Activated CD8-positive, alpha-beta T cell treated with anti-CD3 and anti-CD28 coated beads for 36 hours (primary cell): ENCODE measurements around the gene TLE1. TPM values are rescaled to one million over a fixed set of nuclear protein-coding genes. Genes with fewer than 3 reads are reported as not detected.
A peak's percentile ranks its signal among the peaks of the same experiment; 100 is the strongest.

Experiments
- ATAC-seq: fragments of 200-7000 bp; cut with Tn5 transposase; one replicate; pipeline ENCODE4 v1.10.0; 2021; ENCODE audit warnings: mild to moderate bottlenecking, moderate library complexity
- CTCF ChIA-PET: fragments of 350-600 bp; sonication (Branson Sonifier 250); formaldehyde crosslinking; loops from one replicate; lab custom pipeline; 2021; ENCODE audit warnings: antibody characterized with exemption; lab: Charles Lee
- POLR2A ChIA-PET: fragments of 350-600 bp; sonication (Branson Sonifier 250); formaldehyde crosslinking; loops from one replicate; lab custom pipeline; 2021; ENCODE audit warnings: antibody characterized with exemption; lab: Charles Lee
- DNase-seq: peaks from one replicate; pipeline ENCODE4 v3.0.0-alpha.2; 2020
- H3K27ac Mint-ChIP-seq: one replicate; pipeline ENCODE4 v1.8.0; 2021; ENCODE audit warnings: mild to moderate bottlenecking, mixed read lengths
- H3K27me3 Mint-ChIP-seq: one replicate; pipeline ENCODE4 v1.8.0; 2021; ENCODE audit warnings: mixed read lengths
- H3K36me3 Mint-ChIP-seq: one replicate; pipeline ENCODE4 v1.8.0; 2021; ENCODE audit warnings: low read depth, mixed read lengths
- H3K4me1 Mint-ChIP-seq: one replicate; pipeline ENCODE4 v1.8.0; 2021; ENCODE audit warnings: low read depth, mixed read lengths
- H3K4me3 Mint-ChIP-seq: one replicate; pipeline ENCODE4 v1.8.0; 2021; ENCODE audit warnings: mild to moderate bottlenecking, moderate library complexity, mixed read lengths
- H3K9me3 Mint-ChIP-seq: one replicate; pipeline ENCODE4 v1.8.0; 2021; ENCODE audit warnings: mixed read lengths
- intact Hi-C: fragments of 100-400 bp; cut with micrococcal nuclease; formaldehyde crosslinking; loops from one replicate; pipeline ENCODE4 v1.10.0; 2022
- total RNA-seq, 2 experiments: library from RNA; stranded (reverse); gene quantifications; one replicate each; pipeline ENCODE4 v1.2.3, GENCODE V29; 2021
- TF ChIP-seq, protein P1 (sequence below): fragments of 200-600 bp; IDR thresholded peaks from one replicate; pipeline ENCODE4 v1.8.0; 2022; ENCODE audit warnings: antibody characterized with exemption, mild to moderate bottlenecking

TLE1 gene
- total RNA-seq, 2 experiments from 2014 or later, result 0.20 to 0.29 TPM

DNA sequence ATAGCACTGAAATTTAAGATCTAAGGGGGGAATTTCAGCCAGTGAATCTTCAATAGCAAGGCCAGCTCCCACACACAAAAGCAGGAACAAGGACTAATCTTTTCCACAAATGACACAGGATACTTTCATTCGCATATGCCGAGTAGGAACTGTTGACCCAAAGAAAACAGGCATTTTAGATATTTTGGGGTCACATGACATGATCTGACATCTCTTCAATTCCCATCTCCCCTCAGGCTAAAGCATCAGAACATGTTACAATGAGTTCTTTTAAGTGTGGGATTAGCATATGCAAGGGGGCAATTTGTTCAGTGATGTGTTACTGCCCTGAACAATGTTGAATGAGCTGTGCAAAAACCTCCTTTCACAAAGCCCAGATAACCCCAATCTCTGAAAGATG, 68.2 kb downstream of the TLE1 start:
- no peak overlapping the region for H3K4me3 Mint-ChIP-seq
- peaks cover 1% of the 10 kb centered on the region for H3K27me3 Mint-ChIP-seq
- ATAC-seq, result no peak
- intact Hi-C loops, result no loop called here
- ChIA-PET CTCF (no interaction called here), POLR2A (no interaction called here)
- no peak overlapping the region for H3K27ac Mint-ChIP-seq
- TF ChIP-seq, protein P1, sequence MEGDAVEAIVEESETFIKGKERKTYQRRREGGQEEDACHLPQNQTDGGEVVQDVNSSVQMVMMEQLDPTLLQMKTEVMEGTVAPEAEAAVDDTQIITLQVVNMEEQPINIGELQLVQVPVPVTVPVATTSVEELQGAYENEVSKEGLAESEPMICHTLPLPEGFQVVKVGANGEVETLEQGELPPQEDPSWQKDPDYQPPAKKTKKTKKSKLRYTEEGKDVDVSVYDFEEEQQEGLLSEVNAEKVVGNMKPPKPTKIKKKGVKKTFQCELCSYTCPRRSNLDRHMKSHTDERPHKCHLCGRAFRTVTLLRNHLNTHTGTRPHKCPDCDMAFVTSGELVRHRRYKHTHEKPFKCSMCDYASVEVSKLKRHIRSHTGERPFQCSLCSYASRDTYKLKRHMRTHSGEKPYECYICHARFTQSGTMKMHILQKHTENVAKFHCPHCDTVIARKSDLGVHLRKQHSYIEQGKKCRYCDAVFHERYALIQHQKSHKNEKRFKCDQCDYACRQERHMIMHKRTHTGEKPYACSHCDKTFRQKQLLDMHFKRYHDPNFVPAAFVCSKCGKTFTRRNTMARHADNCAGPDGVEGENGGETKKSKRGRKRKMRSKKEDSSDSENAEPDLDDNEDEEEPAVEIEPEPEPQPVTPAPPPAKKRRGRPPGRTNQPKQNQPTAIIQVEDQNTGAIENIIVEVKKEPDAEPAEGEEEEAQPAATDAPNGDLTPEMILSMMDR, result no peak
- H3K36me3 Mint-ChIP-seq, result no peaks in the 10 kb centered on the region
- peaks cover 14% of the 10 kb centered on the region for H3K4me1 Mint-ChIP-seq
- no peaks in the 10 kb centered on the region for H3K9me3 Mint-ChIP-seq
- no peak for DNase-seq

DNA sequence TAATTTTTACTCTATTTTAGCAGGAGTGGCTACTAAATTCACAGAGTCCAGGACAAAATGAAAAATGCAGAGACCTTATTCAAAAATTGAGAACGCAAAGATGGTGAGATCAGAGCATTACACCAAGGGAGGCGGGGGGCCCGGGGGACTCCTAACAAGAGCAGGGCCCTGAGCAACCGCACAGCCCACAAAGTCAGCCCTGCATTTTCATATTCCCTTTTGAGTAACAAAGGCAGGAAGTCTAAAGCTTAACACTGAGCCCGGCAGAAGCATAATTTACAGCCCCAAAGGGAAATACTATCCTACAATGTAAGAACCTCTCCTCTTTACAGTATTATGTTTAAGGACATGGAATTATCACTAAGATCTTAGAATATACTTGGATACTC, 69.4 kb downstream of the TLE1 start:
- ATAC-seq (peak; percentile 72), DNase-seq (peak; percentile 62)
- POLR2A ChIA-PET, result no interaction called here
- Mint-ChIP-seq H3K27me3 (peaks cover 1% of the 10 kb centered on the region), H3K4me1 (peaks cover 14% of the 10 kb centered on the region), H3K4me3 (no peak overlapping the region), H3K9me3 (no peaks in the 10 kb centered on the region), H3K36me3 (no peaks in the 10 kb centered on the region), H3K27ac (no peak overlapping the region)
- intact Hi-C loops, result no loop called here
- CTCF ChIA-PET, result no interaction called here
- TF ChIP-seq, protein P1, result no peak

DNA sequence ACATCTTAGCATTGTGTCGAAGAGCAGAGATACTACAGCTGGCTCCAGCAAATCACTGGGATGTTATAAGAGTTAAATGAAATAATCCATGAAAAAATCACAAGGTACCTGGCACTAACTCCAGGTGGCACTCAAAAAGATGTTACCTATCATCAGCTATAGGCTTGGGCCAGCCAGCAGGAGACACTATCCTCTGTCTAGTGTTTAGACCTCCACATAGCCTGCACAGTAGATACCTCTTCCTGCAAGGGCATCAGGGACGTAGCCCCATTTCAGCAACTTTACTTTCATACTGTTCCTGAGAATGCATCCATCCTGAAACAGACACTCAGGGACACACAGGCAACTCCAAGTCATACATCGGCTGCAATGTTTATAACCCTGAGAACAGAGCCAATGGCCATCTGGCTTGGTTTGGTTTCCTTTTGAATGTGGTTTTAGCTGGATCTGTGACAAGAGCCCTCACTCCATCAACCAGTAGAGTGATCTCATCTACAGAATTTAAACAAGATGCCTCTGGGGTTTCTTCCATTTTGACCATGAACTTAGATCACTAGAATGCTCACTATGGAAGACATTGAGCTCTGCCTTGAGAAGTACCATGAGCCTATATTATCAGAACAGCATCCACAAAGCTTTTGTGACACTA, 69.9 kb downstream of the TLE1 start:
- Mint-ChIP-seq H3K27me3 (peaks cover 1% of the 10 kb centered on the region), H3K4me3 (no peak overlapping the region), H3K36me3 (no peaks in the 10 kb centered on the region), H3K9me3 (no peaks in the 10 kb centered on the region), H3K4me1 (peaks cover 14% of the 10 kb centered on the region), H3K27ac (no peak overlapping the region)
- POLR2A ChIA-PET, result no interaction called here
- CTCF ChIA-PET, result no interaction called here
- ATAC-seq (peak; percentile 45), DNase-seq (no peak)
- intact Hi-C loops, result loop anchor here (10.0 kb wide), 1 partner anchor 55 kb away; no protein-coding TSS in a partner anchor
- TF ChIP-seq, protein P1, result no peak

DNA sequence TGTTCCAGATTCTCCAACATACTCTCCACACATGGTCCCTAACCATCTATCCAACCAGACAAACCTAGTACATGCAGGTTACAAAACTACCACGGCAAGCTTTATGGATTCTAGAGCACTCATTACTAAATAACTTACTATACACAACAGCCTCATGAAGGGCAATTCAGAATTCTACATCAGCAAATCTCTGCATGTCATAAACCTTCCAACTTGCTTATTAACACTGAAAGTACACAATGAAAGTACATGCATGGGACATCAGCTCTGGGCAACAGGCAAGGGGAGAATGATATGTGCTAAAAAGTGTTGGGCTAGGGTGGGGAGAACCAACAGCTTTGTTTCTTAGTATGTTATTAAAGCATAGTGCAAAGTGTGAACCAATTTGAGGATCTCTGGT, 70.4 kb downstream of the TLE1 start:
- ATAC-seq (no peak), DNase-seq (no peak)
- no peaks in the 10 kb centered on the region for H3K36me3 Mint-ChIP-seq
- H3K4me3 Mint-ChIP-seq, result no peak overlapping the region
- H3K9me3 Mint-ChIP-seq, result no peaks in the 10 kb centered on the region
- no peak overlapping the region for H3K27ac Mint-ChIP-seq
- H3K27me3 Mint-ChIP-seq, result peaks cover 1% of the 10 kb centered on the region
- TF ChIP-seq, protein P1, result no peak
- intact Hi-C loops, result loop anchor here (10.0 kb wide), 1 partner anchor 56 kb away; no protein-coding TSS in a partner anchor
- ChIA-PET CTCF (no interaction called here), POLR2A (no interaction called here)
- H3K4me1 Mint-ChIP-seq, result peaks cover 14% of the 10 kb centered on the region

DNA sequence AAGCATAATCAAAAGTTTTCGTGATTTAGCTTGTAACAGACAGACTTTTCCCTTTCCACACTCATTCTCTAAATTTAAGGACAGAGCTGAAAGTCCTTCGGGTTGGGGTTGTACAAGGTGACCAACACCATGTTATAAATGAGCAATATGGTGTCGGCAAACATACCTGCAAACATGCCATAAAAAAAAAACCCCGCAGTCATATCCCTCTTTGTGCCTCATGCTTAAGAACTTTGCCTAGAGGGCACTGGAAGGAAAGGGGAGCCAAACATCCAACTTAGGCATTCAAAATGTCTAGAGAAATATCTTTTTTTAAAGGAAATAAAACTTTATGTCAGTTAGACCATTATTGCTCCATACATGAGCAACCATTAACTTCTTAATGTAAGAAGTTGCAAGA, 73.2 kb downstream of the TLE1 start:
- no peak overlapping the region for H3K4me3 Mint-ChIP-seq
- ChIA-PET POLR2A (no interaction called here), CTCF (no interaction called here)
- intact Hi-C loops, result loop anchor here (10.0 kb wide), 1 partner anchor 59 kb away; no protein-coding TSS in a partner anchor
- DNase-seq, result no peak
- TF ChIP-seq, protein P1, result no peak
- no peaks in the 10 kb centered on the region for H3K9me3 Mint-ChIP-seq
- peaks cover 12% of the 10 kb centered on the region for H3K4me1 Mint-ChIP-seq
- ATAC-seq, result no peak
- no peaks in the 10 kb centered on the region for H3K27me3 Mint-ChIP-seq
- no peak overlapping the region for H3K27ac Mint-ChIP-seq
- H3K36me3 Mint-ChIP-seq, result no peaks in the 10 kb centered on the region
